Activated T-helper 17 cell treated with anti-CD3 and anti-CD28 coated beads, Interleukin-2, amount 50 U/mL, for 72 hours (primary cell): Measurements from ENCODE around the gene IL1R2. TPM values are rescaled to one million over a fixed set of nuclear protein-coding genes. Genes with fewer than 3 reads are reported as not detected.

Experiments
- ATAC-seq: fragments of 150-1000 bp; cut with Tn5 transposase; replicated peaks from 2 replicates; pipeline ENCODE4 v1.10.0; 2021; ENCODE audit warnings: mild to moderate bottlenecking, moderate library complexity
- H3K27ac Mint-ChIP-seq: one replicate; pipeline ENCODE4 v1.8.0; 2022; ENCODE audit warnings: mixed read lengths
- H3K27me3 Mint-ChIP-seq: one replicate; pipeline ENCODE4 v1.8.0; 2022; ENCODE audit warnings: mixed read lengths
- H3K36me3 Mint-ChIP-seq: one replicate; pipeline ENCODE4 v1.8.0; 2022; ENCODE audit warnings: low read depth, mild to moderate bottlenecking, mixed read lengths
- H3K4me1 Mint-ChIP-seq: one replicate; pipeline ENCODE4 v1.8.0; 2022; ENCODE audit warnings: mixed read lengths
- H3K4me3 Mint-ChIP-seq: one replicate; pipeline ENCODE4 v1.8.0; 2022; ENCODE audit warnings: mild to moderate bottlenecking, mixed read lengths
- H3K9me3 Mint-ChIP-seq: one replicate; pipeline ENCODE4 v1.8.0; 2022; ENCODE audit warnings: mixed read lengths
- total RNA-seq, 2 donors: library from RNA; stranded (reverse); gene quantifications; one replicate each; pipeline ENCODE4 v1.2.3, GENCODE V29; 2022

Gene IL1R2
- total RNA-seq, 2 donors from 2014 or later = 55.8 to 97.6 TPM

GRCh38 chr2:102069311-102069974, 77.7 kb downstream of the IL1R2 start:
- no peaks in the 10 kb centered on the region for H3K36me3 Mint-ChIP-seq
- H3K4me1 Mint-ChIP-seq = peaks cover 20% of the 10 kb centered on the region
- H3K27ac Mint-ChIP-seq = no peak overlapping the region
- H3K4me3 Mint-ChIP-seq = no peak overlapping the region
- H3K9me3 Mint-ChIP-seq = peaks cover 6% of the 10 kb centered on the region
- ATAC-seq = no peak
- no peaks in the 10 kb centered on the region for H3K27me3 Mint-ChIP-seq

- Mint-ChIP-seq H3K4me1 (peaks cover 17% of the 10 kb centered on the region), H3K27me3 (no peaks in the 10 kb centered on the region), H3K9me3 (peaks cover 6% of the 10 kb centered on the region), H3K27ac (no peak overlapping the region), H3K36me3 (no peaks in the 10 kb centered on the region), H3K4me3 (no peak overlapping the region)
- ATAC-seq = no peak
These were observed 78.4 kb downstream of the IL1R2 start for GRCh38 chr2:102070058-102070642.

- Mint-ChIP-seq H3K4me3 (no peak overlapping the region), H3K27me3 (no peaks in the 10 kb centered on the region), H3K36me3 (no peaks in the 10 kb centered on the region), H3K9me3 (no peaks in the 10 kb centered on the region), H3K4me1 (peaks cover 10% of the 10 kb centered on the region), H3K27ac (no peak overlapping the region)
- no peak for ATAC-seq
These were observed 81.0 kb downstream of the IL1R2 start for GRCh38 chr2:102072741-102073140.

GRCh38 chr2:102073168-102073724, 81.5 kb downstream of the IL1R2 start:
- ATAC-seq = peak; percentile 38
- no peaks in the 10 kb centered on the region for H3K9me3 Mint-ChIP-seq
- H3K4me1 Mint-ChIP-seq = peaks cover 10% of the 10 kb centered on the region
- H3K27ac Mint-ChIP-seq = no peak overlapping the region
- no peak overlapping the region for H3K4me3 Mint-ChIP-seq
- H3K27me3 Mint-ChIP-seq = no peaks in the 10 kb centered on the region
- H3K36me3 Mint-ChIP-seq = no peaks in the 10 kb centered on the region

GRCh38 chr2:102074152-102074783, 82.5 kb downstream of the IL1R2 start:
- H3K36me3 Mint-ChIP-seq = no peaks in the 10 kb centered on the region
- no peaks in the 10 kb centered on the region for H3K9me3 Mint-ChIP-seq
- peak overlapping the region; percentile 11 for H3K4me3 Mint-ChIP-seq
- peaks cover 13% of the 10 kb centered on the region for H3K4me1 Mint-ChIP-seq
- ATAC-seq = peak; percentile 52
- no peaks in the 10 kb centered on the region for H3K27me3 Mint-ChIP-seq
- H3K27ac Mint-ChIP-seq = no peak overlapping the region

- Mint-ChIP-seq H3K4me3 (no peak overlapping the region), H3K36me3 (peaks cover 1% of the 10 kb centered on the region)
These were observed 83.7 kb downstream of the IL1R2 start for GRCh38 chr2:102075479-102075878.

GRCh38 chr2:102076512-102076911, 84.8 kb downstream of the IL1R2 start:
- no peaks in the 10 kb centered on the region for H3K27me3 Mint-ChIP-seq
- peaks cover 25% of the 10 kb centered on the region for H3K4me1 Mint-ChIP-seq
- H3K9me3 Mint-ChIP-seq = peaks cover 4% of the 10 kb centered on the region
- ATAC-seq = no peak
- no peak overlapping the region for H3K27ac Mint-ChIP-seq
- peaks cover 5% of the 10 kb centered on the region for H3K36me3 Mint-ChIP-seq
- no peak overlapping the region for H3K4me3 Mint-ChIP-seq

More at GRCh38 chr2:102075479-102075878, 83.7 kb downstream of the IL1R2 start:
- no peak overlapping the region for H3K27ac Mint-ChIP-seq
- ATAC-seq = no peak
- no peaks in the 10 kb centered on the region for H3K9me3 Mint-ChIP-seq
- H3K4me1 Mint-ChIP-seq = peaks cover 15% of the 10 kb centered on the region
- H3K27me3 Mint-ChIP-seq = no peaks in the 10 kb centered on the region

Other genes starting within 250 kb of the IL1R2 start
- gene IL1R1, start 150.8 kb downstream of the IL1R2 start, total RNA-seq = 10 to 100 TPM; 41.7 to 68.1 TPM
- gene IL1RL2, start 195.1 kb downstream of the IL1R2 start, total RNA-seq = 1 to 10 TPM in 1 of 2 donors, under 1 TPM in 1; 0.41 to 2.7 TPM